Measurements from ENCODE around the gene ZCCHC10. TPM values are rescaled to one million over a fixed set of nuclear protein-coding genes. Genes with fewer than 3 reads are reported as not detected.
"Not testable (repeated sequence)": the region's sequence is repeated elsewhere in the genome, so short reads cannot be mapped to it uniquely, and the experiment has no call there.

ZCCHC10 gene
- total RNA-seq, 1 experiment from 2014 or later, result 23.7 TPM

DNA sequence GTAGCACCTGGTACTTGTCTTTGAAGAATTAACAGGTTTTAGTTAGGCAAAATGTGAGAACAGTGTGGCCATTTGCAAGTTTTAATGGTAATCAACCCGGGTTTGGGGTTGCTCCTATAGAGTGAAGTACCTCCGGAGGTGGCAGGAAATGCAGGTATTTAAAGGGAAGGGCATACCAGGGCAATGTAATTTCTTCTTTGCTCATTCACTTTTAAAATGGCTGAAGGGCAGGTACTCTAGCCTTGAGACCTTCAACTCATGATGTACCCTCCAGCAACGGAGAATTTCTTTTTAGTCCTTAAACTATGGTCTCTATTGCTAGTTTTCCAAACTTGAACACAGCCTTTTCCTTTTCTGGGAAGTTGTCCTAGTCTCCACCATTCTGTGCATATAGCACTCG lies 24.2 kb upstream of the ZCCHC10 start:
- Histone ChIP-seq H3K9ac (ENCODE audit: low read length) (peak overlapping the region; percentile 97), H3K9me3 (ENCODE audit: low read length) (no peaks in the 10 kb centered on the region), H3K4me2 (ENCODE audit: low read depth, low read length, poor library complexity, severe bottlenecking) (peak overlapping the region; percentile 99), H3K4me3 (ENCODE audit: low read length) (peak overlapping the region; percentile 95), H3K4me1 (ENCODE audit: low read length) (peaks cover 44% of the 10 kb centered on the region), H4K20me1 (ENCODE audit: insufficient read depth, low read depth, low read length) (peaks cover 31% of the 10 kb centered on the region), H3K27me3 (ENCODE audit: low read length) (no peaks in the 10 kb centered on the region), H3K36me3 (ENCODE audit: insufficient read depth, low read length) (peaks cover 7% of the 10 kb centered on the region; the same call in 1 of the 2 replicates), H3K9me2 (replicated peaks; ENCODE audit: insufficient read depth, low read length) (no peaks in the 10 kb centered on the region), H3K27ac (ENCODE audit: low read length) (peak overlapping the region; percentile 97), H3K79me2 (ENCODE audit: low read length) (peaks cover 49% of the 10 kb centered on the region), H2AFZ (ENCODE audit: low read length) (no peak overlapping the region)
- peak; percentile 59 for DNase-seq

DNA sequence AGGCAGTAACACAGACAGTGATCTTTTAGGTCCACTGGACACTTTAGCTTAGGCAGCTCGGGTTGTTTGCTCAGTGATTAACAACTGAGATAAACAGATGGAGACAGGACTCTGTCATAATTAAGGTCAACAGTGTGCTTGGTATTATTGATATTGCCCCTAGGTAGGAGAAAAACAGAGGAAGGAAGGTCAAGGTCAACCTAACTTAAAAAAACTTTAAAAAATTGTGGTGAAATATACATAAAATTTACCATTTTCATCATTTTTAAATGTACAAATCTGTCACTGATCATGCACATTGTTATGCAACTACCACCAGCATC lies 23.3 kb upstream of the ZCCHC10 start:
- Histone ChIP-seq H3K4me1 (ENCODE audit: low read length) (peaks cover 42% of the 10 kb centered on the region), H3K27ac (ENCODE audit: low read length) (no peak overlapping the region), H3K27me3 (ENCODE audit: low read length) (no peaks in the 10 kb centered on the region), H3K79me2 (ENCODE audit: low read length) (peaks cover 41% of the 10 kb centered on the region), H3K9me3 (ENCODE audit: low read length) (no peaks in the 10 kb centered on the region), H3K4me2 (ENCODE audit: low read depth, low read length, poor library complexity, severe bottlenecking) (no peak overlapping the region), H3K9me2 (replicated peaks; ENCODE audit: insufficient read depth, low read length) (no peaks in the 10 kb centered on the region), H4K20me1 (ENCODE audit: insufficient read depth, low read depth, low read length) (peaks cover 23% of the 10 kb centered on the region), H3K9ac (ENCODE audit: low read length) (peak overlapping the region; percentile 12; the same call in 1 of the 2 replicates), H2AFZ (ENCODE audit: low read length) (no peak overlapping the region), H3K4me3 (ENCODE audit: low read length) (no peak overlapping the region), H3K36me3 (ENCODE audit: insufficient read depth, low read length) (peaks cover 4% of the 10 kb centered on the region; the same call in 1 of the 2 replicates)
- no peak for DNase-seq

DNA sequence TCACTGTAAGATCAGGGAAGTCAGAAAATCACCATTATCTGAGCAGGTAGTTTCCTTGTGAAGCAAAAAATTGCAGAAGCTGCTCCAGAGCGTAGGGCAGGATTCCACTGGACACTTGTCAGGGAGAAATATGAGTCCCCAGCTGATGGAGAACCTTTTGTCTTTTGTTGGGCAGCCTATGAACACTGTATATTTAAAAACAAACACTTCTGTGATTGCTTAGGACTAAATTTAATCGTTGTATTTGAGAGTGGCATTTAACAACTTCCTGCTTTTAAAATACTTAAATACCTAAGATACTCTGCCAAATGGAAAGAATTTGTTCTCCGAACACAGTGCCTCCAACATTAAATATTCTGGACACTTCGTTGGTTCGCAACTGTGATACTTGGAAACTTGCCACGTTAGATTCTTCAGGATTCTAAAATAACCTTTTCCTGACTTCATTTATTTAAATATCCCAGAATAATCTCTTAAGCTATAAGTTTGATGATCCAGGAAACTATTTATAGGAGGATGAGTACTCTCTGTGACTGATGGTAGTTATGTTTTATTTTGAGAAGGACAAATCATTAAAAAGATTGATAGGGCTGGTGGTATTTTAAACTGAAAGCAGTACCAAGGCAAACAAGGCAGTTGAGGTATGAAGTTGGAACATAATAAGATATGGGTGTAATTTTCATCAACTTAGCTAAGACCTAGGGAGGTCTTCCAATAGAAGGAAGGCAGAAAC lies 22.8 kb upstream of the ZCCHC10 start:
- peaks cover 18% of the 10 kb centered on the region for H4K20me1 ChIP-seq (ENCODE audit: insufficient read depth, low read depth, low read length)
- H3K36me3 ChIP-seq (ENCODE audit: insufficient read depth, low read length), result no peaks in the 10 kb centered on the region
- H3K9ac ChIP-seq (ENCODE audit: low read length), result peak overlapping the region; percentile 12; the same call in 1 of the 2 replicates
- H2AFZ ChIP-seq (ENCODE audit: low read length), result no peak overlapping the region
- no peak for DNase-seq
- H3K27ac ChIP-seq (ENCODE audit: low read length), result no peak overlapping the region
- H3K9me3 ChIP-seq (ENCODE audit: low read length), result no peaks in the 10 kb centered on the region
- H3K9me2 ChIP-seq (replicated peaks; ENCODE audit: insufficient read depth, low read length), result no peaks in the 10 kb centered on the region
- H3K79me2 ChIP-seq (ENCODE audit: low read length), result peaks cover 36% of the 10 kb centered on the region
- H3K4me1 ChIP-seq (ENCODE audit: low read length), result peaks cover 37% of the 10 kb centered on the region
- H3K4me3 ChIP-seq (ENCODE audit: low read length), result no peak overlapping the region
- H3K27me3 ChIP-seq (ENCODE audit: low read length), result no peaks in the 10 kb centered on the region
- no peak overlapping the region for H3K4me2 ChIP-seq (ENCODE audit: low read depth, low read length, poor library complexity, severe bottlenecking)

DNA sequence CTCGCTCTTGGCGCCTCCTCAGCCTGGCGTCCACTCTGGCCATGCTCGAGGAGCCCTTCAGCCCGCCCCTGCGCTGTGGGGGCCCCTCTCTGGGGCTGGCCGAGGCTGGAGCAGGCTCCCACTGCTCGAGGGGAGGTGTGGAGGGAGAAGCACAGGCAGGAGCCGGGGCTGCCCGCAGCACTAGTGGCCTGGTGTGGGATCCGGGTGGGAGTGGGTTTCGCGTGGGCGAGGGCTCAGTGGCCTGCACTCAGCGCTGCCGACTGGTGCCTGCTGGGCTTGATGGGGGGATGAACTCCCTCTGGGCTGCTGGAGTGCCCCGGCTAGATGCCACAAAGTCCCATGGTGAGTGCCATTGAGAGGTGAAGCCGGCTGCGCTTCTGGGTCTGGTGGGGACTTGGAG lies 21.1 kb upstream of the ZCCHC10 start:
- H3K79me2 ChIP-seq (ENCODE audit: low read length), result peaks cover 18% of the 10 kb centered on the region
- H3K4me2 ChIP-seq (ENCODE audit: low read depth, low read length, poor library complexity, severe bottlenecking), result no peak overlapping the region
- H2AFZ ChIP-seq (ENCODE audit: low read length), result no peak overlapping the region
- no peak overlapping the region for H3K27ac ChIP-seq (ENCODE audit: low read length)
- H3K9me2 ChIP-seq (replicated peaks; ENCODE audit: insufficient read depth, low read length), result no peaks in the 10 kb centered on the region
- H3K4me3 ChIP-seq (ENCODE audit: low read length), result no peak overlapping the region
- H3K27me3 ChIP-seq (ENCODE audit: low read length), result no peaks in the 10 kb centered on the region
- no peak for DNase-seq
- peaks cover under 1% of the 10 kb centered on the region; the same call in 1 of the 2 replicates for H4K20me1 ChIP-seq (ENCODE audit: insufficient read depth, low read depth, low read length)
- H3K4me1 ChIP-seq (ENCODE audit: low read length), result peaks cover 25% of the 10 kb centered on the region
- H3K9ac ChIP-seq (ENCODE audit: low read length), result no peak overlapping the region
- H3K9me3 ChIP-seq (ENCODE audit: low read length), result no peaks in the 10 kb centered on the region
- H3K36me3 ChIP-seq (ENCODE audit: insufficient read depth, low read length), result no peaks in the 10 kb centered on the region

DNA sequence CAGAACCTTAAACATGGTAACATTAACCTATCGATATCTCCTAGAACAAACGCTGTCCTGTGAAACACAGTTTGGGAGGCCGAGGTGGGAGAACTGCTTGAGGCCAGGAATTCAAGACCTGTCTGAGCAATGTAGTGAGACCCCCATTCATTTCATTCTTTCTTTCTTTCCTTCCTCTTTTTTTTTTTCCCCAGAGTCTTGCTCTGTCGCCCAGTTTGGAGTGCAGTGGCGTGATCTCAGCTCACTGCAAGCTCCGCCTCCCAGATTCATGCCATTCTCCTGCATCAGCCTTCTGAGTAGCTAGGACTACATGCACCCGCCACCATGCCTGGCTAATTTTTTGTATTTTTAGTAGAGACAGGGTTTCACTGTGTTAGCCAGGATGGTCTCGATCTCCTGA lies 20.2 kb upstream of the ZCCHC10 start:
- H3K27me3 ChIP-seq (ENCODE audit: low read length); H3K4me3 ChIP-seq (ENCODE audit: low read length); H4K20me1 ChIP-seq (ENCODE audit: insufficient read depth, low read depth, low read length); H3K36me3 ChIP-seq (ENCODE audit: insufficient read depth, low read length); H3K9me3 ChIP-seq (ENCODE audit: low read length); H3K9me2 ChIP-seq (replicated peaks; ENCODE audit: insufficient read depth, low read length): not testable (repeated sequence)
- Histone ChIP-seq H3K4me2 (ENCODE audit: low read depth, low read length, poor library complexity, severe bottlenecking) (peak overlapping the region; percentile 24), H3K9ac (ENCODE audit: low read length) (peak overlapping the region; percentile 34), H3K79me2 (ENCODE audit: low read length) (peaks cover 12% of the 10 kb centered on the region), H3K27ac (ENCODE audit: low read length) (peak overlapping the region; percentile 40; the same call in 1 of the 2 replicates), H3K4me1 (ENCODE audit: low read length) (peaks cover 25% of the 10 kb centered on the region), H2AFZ (ENCODE audit: low read length) (peak overlapping the region; percentile 48)
- peak; percentile 56 for DNase-seq

DNA sequence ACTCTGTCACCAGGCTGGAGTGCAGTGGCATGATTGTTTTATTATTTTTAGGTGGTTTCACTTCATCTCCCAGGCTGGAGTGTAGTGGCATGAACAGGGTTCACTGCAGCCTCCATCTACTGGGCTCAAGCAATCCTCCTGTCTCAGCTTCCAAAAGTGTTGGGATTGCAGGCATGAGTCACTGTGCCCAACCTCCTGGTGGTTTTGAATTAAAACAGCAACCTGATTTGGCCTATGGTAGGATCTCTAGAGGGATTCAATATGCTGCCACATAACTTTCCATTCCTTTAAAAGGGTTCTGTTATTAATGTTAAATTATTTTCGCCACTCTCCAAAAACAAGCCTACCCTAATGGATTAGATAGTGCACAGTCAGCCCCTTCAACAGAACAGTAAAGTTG lies 15.6 kb upstream of the ZCCHC10 start:
- no peaks in the 10 kb centered on the region for H3K36me3 ChIP-seq (ENCODE audit: insufficient read depth, low read length)
- H3K9me2 ChIP-seq (replicated peaks; ENCODE audit: insufficient read depth, low read length), result no peaks in the 10 kb centered on the region
- H3K4me2 ChIP-seq (ENCODE audit: low read depth, low read length, poor library complexity, severe bottlenecking), result no peak overlapping the region
- H3K4me1 ChIP-seq (ENCODE audit: low read length), result peaks cover 7% of the 10 kb centered on the region
- H3K9me3 ChIP-seq (ENCODE audit: low read length), result no peaks in the 10 kb centered on the region
- no peaks in the 10 kb centered on the region for H3K27me3 ChIP-seq (ENCODE audit: low read length)
- no peak for DNase-seq
- H3K9ac ChIP-seq (ENCODE audit: low read length), result no peak overlapping the region
- no peak overlapping the region for H3K4me3 ChIP-seq (ENCODE audit: low read length)
- H3K27ac ChIP-seq (ENCODE audit: low read length), result no peak overlapping the region
- H4K20me1 ChIP-seq (ENCODE audit: insufficient read depth, low read depth, low read length), result no peaks in the 10 kb centered on the region
- no peak overlapping the region; the same call in 1 of the 2 replicates for H2AFZ ChIP-seq (ENCODE audit: low read length)
- H3K79me2 ChIP-seq (ENCODE audit: low read length), result no peaks in the 10 kb centered on the region

DNA sequence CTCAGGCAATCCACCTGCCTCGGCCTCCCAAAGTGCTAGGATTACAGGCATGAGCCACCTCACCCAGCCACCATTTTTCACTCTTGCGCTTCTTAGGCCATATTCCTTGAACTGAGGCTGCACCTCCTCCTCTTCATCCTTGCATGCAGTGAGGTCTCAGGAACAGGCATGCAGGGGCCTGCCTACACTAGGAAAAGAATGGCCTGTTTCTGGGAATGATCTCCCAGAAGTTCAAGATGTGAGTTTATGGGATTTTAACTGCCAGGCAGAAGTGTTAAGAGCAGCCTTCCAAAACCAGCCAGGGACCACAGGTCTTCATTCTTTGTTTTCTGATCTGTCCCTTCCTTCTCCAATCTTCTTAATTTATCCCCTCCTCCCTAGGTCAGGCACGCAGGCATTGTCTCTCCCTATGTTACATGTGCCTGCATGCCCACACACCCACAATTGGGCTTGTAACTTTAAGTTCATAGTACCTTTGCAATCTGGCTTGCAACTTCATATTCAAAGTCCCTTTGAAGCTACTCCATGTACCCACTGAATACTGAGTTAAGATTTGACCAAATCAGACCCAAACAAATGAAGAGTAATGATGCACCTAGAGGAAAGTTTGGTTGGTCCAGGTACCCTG lies 14.9 kb upstream of the ZCCHC10 start:
- Histone ChIP-seq H3K4me1 (ENCODE audit: low read length) (peaks cover 1% of the 10 kb centered on the region), H3K79me2 (ENCODE audit: low read length) (no peaks in the 10 kb centered on the region), H3K9ac (ENCODE audit: low read length) (no peak overlapping the region), H3K4me2 (ENCODE audit: low read depth, low read length, poor library complexity, severe bottlenecking) (no peak overlapping the region), H3K4me3 (ENCODE audit: low read length) (no peak overlapping the region), H3K36me3 (ENCODE audit: insufficient read depth, low read length) (no peaks in the 10 kb centered on the region), H3K27ac (ENCODE audit: low read length) (no peak overlapping the region), H3K9me3 (ENCODE audit: low read length) (no peaks in the 10 kb centered on the region), H4K20me1 (ENCODE audit: insufficient read depth, low read depth, low read length) (no peaks in the 10 kb centered on the region), H3K27me3 (ENCODE audit: low read length) (no peaks in the 10 kb centered on the region), H2AFZ (ENCODE audit: low read length) (no peak overlapping the region), H3K9me2 (replicated peaks; ENCODE audit: insufficient read depth, low read length) (no peaks in the 10 kb centered on the region)
- DNase-seq, result no peak

DNA sequence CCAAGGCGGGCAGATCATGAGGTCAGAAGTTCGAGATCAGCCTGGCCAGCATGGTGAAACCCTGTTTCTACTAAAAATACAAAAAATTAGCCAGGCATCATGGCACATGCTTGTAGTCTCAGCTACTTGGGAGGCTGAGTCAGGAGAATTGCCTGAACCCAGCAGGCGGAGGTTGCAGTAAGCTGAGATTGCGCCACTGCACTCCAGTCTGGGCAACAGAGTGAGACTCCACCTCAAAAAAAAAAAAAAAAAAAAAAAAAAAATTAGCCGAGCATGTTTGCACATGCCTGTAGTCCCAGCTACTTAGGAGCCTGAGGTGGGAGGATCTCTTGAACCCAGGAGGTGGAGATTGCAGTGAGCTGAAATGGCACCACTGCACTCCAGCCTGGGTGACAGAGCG lies 10.3 kb upstream of the ZCCHC10 start:
- H3K36me3 ChIP-seq (ENCODE audit: insufficient read depth, low read length); DNase-seq: not testable (repeated sequence)

More for the DNA sequence above, 10.3 kb upstream of the ZCCHC10 start:
- not testable (repeated sequence) for H3K27me3 ChIP-seq (ENCODE audit: low read length); H3K9ac ChIP-seq (ENCODE audit: low read length); H4K20me1 ChIP-seq (ENCODE audit: insufficient read depth, low read depth, low read length); H3K4me2 ChIP-seq (ENCODE audit: low read depth, low read length, poor library complexity, severe bottlenecking); H3K9me3 ChIP-seq (ENCODE audit: low read length); H3K4me1 ChIP-seq (ENCODE audit: low read length); H3K4me3 ChIP-seq (ENCODE audit: low read length); H3K79me2 ChIP-seq (ENCODE audit: low read length); H3K9me2 ChIP-seq (replicated peaks; ENCODE audit: insufficient read depth, low read length); H2AFZ ChIP-seq (ENCODE audit: low read length); H3K27ac ChIP-seq (ENCODE audit: low read length)
